HG02943 (cell line): ENCODE measurements around the gene CASTOR2.
"Not testable (repeated sequence)": the region's sequence is repeated elsewhere in the genome, so short reads cannot be mapped to it uniquely, and the experiment has no call there.

Source experiments
- ATAC-seq: cut with Tn5 transposase; IDR thresholded peaks from one replicate; pipeline ENCODE4 v1.9.1; 2021; ENCODE audit warnings: mild to moderate bottlenecking, low read depth, moderate library complexity; ENCODE audit not compliant: unreplicated experiment

The CASTOR2 gene

DNA sequence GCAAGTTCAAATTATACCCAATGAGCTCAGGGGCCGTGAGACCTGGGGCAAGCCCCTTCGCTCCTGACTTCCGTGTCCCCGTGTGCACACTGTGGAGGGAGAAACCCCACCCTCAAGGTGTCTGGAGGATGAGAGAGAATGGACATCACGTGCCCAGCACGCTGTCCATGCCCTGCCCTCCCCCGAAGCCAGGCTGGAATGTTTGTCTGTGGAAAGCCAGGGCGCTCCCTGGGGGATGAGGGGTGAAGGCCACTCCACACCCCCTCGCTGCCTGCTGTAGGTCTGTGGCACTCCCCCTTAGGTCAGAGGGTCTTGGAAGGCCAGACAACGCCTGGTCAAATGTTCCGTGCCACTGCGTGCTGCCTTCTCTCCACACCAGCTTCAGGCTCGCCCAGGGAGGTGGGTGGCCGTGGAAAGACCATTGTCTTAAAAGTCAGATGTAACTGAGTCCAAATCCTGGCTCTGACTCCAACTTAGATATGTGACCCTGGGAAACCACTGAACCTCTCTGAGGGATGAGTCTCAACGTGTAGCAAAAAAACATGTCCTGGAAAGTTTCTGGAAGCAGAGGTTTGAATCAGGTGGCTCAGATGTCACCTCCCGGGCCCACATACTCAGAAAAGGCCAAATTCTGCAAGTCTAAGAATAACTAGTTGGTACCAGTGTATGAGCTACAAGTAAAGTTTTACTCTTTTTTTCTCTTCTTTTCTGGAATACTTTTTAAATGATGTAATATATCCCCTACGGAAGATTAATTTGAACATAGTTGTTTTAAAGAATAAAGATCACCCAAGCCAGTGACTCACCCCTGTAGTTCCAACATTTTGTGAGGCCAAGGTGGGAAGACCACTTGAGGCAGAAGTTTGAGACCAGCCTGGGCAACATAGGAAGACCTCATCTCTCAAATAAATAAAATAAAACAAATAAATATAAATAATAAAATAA, 84.2 kb downstream of the CASTOR2 start:
- ATAC-seq = no peak

DNA sequence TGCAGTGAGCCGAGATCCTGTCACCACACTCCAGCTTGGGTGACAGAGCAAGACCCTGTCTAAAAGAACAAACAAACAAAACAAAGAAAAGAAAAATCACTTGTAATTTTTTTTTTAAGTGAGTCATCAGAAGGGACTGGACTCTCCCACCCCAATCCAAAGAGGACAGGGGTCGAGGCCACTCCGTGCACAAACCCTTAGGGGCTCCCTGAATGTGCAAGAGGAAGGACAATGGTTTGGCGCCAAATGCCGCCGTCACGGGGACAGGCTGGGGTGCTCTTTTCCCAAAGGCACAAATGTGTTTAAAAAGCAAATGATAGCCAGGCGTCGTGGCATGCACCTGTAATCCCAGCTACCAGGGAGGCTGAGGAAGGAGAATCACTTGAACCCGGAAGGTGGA, 85.3 kb downstream of the CASTOR2 start:
- no peak for ATAC-seq

DNA sequence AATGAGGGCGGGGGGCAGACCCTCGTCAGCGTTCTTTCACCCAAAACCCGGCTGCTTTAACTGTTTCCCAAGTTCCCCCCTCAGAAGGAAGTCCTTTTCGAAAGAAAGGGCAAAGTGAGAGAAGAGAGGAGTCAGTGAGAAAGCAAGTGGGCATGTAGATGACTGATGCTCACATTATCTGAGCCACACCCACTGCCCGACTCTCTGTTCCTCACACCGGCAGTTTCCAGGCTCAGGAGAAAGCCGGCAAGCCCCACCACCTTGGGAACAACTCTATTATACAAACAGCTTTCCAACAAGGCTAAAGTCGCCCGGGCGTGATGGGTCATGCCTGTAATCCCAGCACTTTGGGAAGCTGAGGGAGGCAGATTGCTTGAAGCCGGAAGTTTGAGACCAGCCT, 86.0 kb downstream of the CASTOR2 start:
- no peak for ATAC-seq

DNA sequence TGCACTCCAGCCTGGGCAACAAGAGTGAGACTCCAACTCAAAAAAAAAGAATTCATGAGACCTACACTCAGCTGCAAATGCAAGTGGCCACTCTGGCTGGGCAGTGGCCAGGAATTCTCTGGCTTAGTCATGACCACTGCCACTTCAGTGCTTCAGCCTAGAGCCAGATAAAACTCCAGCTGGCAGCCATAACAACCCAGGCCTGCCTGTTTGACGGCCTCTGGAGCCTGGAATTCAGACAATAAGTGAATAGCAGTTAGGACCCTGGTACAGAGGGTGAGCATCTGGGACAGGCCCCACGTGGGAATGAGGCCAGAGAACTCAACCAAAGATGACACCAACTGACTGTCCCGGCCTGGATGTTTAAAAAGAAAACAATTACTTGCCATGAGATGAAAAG, 90.2 kb downstream of the CASTOR2 start:
- no peak for ATAC-seq

DNA sequence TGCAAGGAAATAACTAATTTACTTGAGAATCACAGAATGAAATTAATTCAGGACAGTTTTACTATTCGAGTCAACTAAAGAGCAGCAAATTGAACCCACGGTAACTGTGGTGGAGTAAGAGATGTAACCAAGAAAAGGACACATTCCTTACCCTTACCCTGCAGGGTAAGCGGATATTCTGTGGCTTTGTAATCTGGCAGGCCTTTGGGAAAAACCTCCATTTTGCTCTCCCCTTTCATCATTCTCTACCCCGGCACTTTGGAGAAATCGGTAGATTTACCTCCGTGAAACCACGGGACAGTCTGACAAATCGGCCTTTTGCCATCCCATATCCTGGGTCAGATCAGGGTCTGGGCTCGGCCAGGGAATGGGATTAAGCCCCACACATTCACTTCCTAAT, 90.7 kb downstream of the CASTOR2 start:
- no peak for ATAC-seq

DNA sequence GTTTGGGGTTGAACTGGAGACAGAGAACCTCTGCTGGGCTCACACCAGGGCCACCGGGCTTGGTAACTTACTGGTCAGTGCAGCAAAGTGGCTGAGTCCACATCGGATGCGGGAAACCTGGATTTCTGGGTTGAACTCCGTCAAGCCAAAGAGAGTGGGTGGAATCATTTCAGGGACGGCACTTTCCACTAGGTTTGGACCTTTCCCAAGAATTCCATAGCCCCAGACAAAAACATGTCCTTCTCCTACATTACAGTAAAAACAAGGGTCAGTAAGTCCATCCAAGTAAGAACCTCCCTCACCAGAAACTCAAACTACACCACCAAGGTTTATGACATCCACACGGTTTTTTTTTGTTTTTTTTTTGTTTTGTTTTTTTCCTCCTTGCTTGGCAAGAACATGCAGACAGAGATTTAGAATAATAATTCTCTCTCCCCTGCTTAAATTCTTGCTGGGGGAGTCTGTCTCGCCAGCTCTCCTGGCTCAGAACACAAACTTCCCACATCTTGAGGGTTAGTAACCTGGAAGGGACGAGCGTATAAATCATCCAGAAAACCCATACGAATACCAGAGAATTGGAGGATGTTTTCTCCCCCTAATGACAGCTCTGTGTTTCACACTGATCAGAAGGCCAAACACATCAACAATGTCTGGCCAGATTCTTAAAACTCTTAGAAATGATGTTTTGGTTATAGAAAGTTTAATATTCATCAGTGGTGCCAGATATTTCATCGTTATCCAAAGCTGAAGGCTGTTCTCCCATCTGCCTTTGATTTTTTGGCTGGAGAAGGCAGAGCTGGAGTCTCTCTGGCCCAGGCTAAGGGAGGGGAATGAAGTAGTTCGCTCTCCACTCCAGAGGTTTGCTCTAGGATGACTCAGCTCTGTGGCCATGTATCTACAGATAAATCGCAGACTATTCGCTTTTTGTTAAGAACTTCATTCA, 91.6 kb downstream of the CASTOR2 start:
- ATAC-seq = no peak

DNA sequence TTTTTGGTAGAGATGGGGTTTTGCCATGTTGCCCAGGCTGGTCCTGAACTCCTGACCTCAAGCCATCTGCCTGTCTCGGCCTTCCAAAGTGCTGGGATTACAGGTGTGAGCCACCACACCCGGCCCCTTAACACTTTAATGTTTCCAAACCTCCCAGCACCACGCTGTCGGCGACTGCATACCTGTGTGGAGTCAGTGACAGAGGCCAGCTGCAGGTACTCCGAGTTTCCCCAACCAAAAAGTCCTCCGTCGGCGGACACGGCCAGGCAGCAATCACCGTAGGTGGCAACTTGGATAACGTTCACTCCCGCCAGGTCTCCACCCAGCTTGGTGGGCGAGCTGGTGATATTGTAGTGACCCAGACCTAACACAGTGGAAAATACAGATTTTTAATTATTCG, 93.9 kb downstream of the CASTOR2 start:
- ATAC-seq = no peak

DNA sequence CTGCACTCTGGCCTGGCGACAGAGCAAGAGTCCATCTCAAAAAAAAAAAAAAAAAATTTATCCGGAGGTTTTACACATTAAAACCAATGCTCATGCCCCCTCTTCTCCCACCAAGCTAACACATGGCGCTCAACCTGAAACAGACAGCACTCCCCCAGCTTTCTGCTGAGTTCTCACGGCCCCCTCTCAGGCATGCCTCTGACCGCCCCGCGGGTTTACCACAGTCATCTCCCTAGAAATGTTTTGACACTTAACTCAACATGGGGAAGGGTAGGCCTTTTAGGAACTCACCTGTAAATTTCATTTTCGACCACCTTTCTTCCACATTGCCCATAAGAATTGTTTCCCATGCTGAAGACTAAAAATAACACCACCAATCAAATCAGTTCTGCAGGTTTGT, 99.8 kb downstream of the CASTOR2 start:
- no peak for ATAC-seq

DNA sequence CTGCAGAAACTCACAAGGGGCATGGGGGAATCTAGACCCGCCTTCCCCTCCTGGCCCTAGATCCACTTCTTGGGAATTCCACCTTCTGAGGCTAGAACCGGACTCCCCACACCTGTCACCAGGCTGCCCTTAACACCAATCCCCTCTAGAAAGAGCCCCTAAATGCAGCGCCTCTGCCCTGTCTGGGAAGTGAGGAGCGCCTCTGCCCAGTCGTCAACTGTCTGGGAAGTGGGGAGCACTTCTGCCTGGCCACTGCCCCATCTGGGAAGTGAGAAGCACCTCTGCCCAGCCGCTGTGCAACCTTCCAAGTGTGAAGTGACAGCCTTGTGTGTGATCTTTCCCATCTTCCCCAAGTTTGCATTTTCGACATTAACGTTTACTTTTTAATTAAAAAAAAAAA, 100.3 kb downstream of the CASTOR2 start:
- ATAC-seq = no peak

DNA sequence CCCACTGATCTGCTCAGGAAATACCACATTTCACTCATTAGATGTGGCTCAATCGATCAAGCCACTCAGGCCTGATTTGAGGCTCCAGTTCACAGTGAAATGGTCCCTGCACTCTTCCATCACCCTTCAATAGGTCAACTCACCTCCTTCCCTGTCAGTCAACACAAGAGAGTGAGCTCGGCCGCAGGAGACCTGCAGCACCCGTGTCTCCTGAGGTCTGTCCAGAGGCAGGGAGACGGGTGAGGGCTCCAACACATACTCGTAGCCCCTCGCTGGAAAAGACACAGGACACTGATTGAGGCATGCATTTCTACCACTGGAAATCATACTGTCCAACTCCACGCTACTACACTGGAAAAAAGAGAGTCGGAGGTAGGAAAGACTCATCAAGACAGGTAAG, 102.0 kb downstream of the CASTOR2 start:
- no peak for ATAC-seq

DNA sequence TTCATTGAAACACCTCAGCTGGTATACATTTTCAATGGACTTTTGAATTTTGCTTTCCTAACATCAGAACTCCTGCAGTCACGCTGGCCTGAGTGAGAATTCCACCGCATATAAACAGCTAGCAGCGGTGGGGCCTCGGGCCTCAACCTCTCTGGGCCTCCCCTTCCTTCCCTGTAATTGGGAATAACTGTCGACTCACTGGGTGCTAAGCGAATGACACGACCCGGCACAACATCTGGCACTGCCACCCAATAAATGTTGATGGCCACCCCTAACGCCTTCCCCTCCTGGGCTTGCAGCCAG, 108.4 kb downstream of the CASTOR2 start:
- peak; percentile 6 for ATAC-seq

DNA sequence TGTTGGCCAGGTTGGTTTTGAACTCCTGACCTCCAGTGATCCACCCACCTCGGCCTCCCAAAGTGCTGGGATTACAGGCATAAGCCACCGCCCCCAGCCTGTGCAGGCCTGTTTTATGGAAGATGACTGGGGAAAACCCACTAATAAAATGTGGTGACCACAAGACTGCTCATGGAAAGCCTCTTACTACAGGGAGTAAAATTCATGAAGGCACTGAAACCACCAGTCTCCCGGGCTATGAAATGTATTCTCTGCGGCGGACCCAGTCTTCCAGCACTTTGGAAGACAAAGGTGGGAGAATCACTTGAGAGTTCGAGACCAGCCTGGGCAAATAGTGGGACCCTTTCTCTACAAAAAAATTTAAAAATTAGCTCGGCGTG, 109.7 kb downstream of the CASTOR2 start:
- ATAC-seq = not testable (repeated sequence)
